ENCODE data around the gene NT5C.

Gene NT5C

GRCh38 chr17:75096082-75096625, 35.4 kb downstream of the NT5C start:
- FAIRE-seq (peak; percentile 100), DNase-seq (ENCODE audit: insufficient read length, low spot score) (peak; percentile 96)

GRCh38 chr17:75094871-75095399, 36.6 kb downstream of the NT5C start:
- DNase-seq (ENCODE audit: insufficient read length, low spot score) (no peak), FAIRE-seq (peak; percentile 51)

- DNase-seq (ENCODE audit: insufficient read length, low spot score) (no peak), FAIRE-seq (no peak)
Observed at GRCh38 chr17:75093548-75094158, 37.9 kb downstream of the NT5C start.

- no peak for DNase-seq (ENCODE audit: insufficient read length, low spot score)
- FAIRE-seq: peak; percentile 96
Observed at GRCh38 chr17:75091855-75092327, 39.7 kb downstream of the NT5C start.

- no peak for DNase-seq (ENCODE audit: insufficient read length, low spot score)
- FAIRE-seq: peak; percentile 16
Observed at GRCh38 chr17:75090871-75091854, 40.4 kb downstream of the NT5C start.

GRCh38 chr17:75088465-75089417, 42.8 kb downstream of the NT5C start:
- FAIRE-seq (no peak), DNase-seq (ENCODE audit: insufficient read length, low spot score) (no peak)

- FAIRE-seq (peak; percentile 83), DNase-seq (ENCODE audit: insufficient read length, low spot score) (peak; percentile 97)
Observed at GRCh38 chr17:75087558-75088453, 43.7 kb downstream of the NT5C start, which contains the start of gene SLC16A5. Gene SLC16A5 (plus strand): TSS chr17:75087954. CDS start chr17:75093637, 5,683 bp downstream.

- FAIRE-seq (no peak), DNase-seq (ENCODE audit: insufficient read length, low spot score) (no peak)
Observed at GRCh38 chr17:75087182-75087557, 44.4 kb downstream of the NT5C start.

GRCh38 chr17:75086496-75087181, 44.9 kb downstream of the NT5C start:
- FAIRE-seq (no peak), DNase-seq (ENCODE audit: insufficient read length, low spot score) (no peak)

- FAIRE-seq: no peak
Observed at GRCh38 chr17:75084039-75084660, 47.4 kb downstream of the NT5C start.

GRCh38 chr17:75082683-75083082, 48.9 kb downstream of the NT5C start:
- no peak for DNase-seq (ENCODE audit: insufficient read length, low spot score)
- FAIRE-seq: no peak

More at GRCh38 chr17:75084039-75084660, 47.4 kb downstream of the NT5C start:
- no peak for DNase-seq (ENCODE audit: insufficient read length, low spot score)

GRCh38 chr17:75081611-75082540, 49.7 kb downstream of the NT5C start:
- no peak for DNase-seq (ENCODE audit: insufficient read length, low spot score)
- no peak for FAIRE-seq

Data from HTR-8/SVneo (cell line).